ENCODE measurements around the gene SMAD5.

DNA sequence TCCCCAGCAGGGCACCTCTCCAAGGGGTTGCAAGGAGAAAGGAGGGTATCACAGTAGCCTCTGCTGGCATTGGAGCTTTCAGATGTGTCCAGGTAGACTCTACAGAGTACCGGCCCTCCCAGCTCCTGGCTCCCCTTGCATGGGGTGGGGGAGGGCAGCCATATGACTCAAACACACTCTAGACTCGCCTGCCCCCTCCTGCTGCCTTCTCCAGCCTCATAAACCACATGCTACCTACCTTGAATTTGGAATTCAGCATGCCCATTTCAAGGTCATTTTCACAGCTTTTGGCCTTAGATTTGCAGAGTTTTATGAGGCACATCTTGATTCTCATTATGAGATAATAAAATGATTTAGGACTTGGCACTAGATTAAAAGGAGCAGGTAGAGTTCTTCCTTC lies 93.2 kb downstream of the SMAD5 start:
- TF ChIP-seq, protein P1, sequence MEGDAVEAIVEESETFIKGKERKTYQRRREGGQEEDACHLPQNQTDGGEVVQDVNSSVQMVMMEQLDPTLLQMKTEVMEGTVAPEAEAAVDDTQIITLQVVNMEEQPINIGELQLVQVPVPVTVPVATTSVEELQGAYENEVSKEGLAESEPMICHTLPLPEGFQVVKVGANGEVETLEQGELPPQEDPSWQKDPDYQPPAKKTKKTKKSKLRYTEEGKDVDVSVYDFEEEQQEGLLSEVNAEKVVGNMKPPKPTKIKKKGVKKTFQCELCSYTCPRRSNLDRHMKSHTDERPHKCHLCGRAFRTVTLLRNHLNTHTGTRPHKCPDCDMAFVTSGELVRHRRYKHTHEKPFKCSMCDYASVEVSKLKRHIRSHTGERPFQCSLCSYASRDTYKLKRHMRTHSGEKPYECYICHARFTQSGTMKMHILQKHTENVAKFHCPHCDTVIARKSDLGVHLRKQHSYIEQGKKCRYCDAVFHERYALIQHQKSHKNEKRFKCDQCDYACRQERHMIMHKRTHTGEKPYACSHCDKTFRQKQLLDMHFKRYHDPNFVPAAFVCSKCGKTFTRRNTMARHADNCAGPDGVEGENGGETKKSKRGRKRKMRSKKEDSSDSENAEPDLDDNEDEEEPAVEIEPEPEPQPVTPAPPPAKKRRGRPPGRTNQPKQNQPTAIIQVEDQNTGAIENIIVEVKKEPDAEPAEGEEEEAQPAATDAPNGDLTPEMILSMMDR (IDR thresholded peaks at IDR 0.05; ENCODE audit: insufficient read depth, low read depth, low read length), result no peak
- TF ChIP-seq EZH2 (IDR thresholded peaks at IDR 0.05; ENCODE audit: insufficient read depth, low read length), result no peak

Measured in astrocyte (in vitro differentiated cells and primary cell).